GM23338 (cell line): ENCODE measurements around the gene ZDHHC20. TPM values are rescaled to one million over a fixed set of nuclear protein-coding genes. Genes with fewer than 3 reads are reported as not detected.

Source experiments
- ATAC-seq: fragments of 200-7000 bp; cut with Tn5 transposase; 3 replicates; pipeline ENCODE4 v1.9.1; 2020
- DNase-seq: peaks from one replicate; pipeline ENCODE4 v3.0.0-alpha.2; 2015; ENCODE audit warnings: low spot score
- H2AFZ ChIP-seq: fragments of 200-600 bp; sonication (generic); 2 replicates; pipeline ENCODE4 v1.8.0; 2016; ENCODE audit warnings: antibody characterized with exemption, mild to moderate bottlenecking, moderate library complexity
- H3F3A ChIP-seq: fragments of 200-600 bp; sonication (generic); replicated peaks from 2 replicates; pipeline ENCODE4 v1.8.0; 2017; ENCODE audit warnings: antibody characterized with exemption, mixed run types, low read depth
- H3K27ac ChIP-seq: fragments of 200-600 bp; sonication (generic); 2 replicates; pipeline ENCODE4 v1.6.1; 2016; ENCODE audit warnings: low read depth
- H3K27me3 ChIP-seq: fragments of 200-600 bp; sonication (generic); 2 replicates; pipeline ENCODE4 v1.8.0; 2016; ENCODE audit warnings: mild to moderate bottlenecking, mixed run types, moderate library complexity; ENCODE audit not compliant: insufficient read depth
- H3K36me3 ChIP-seq: fragments of 200-600 bp; sonication (generic); 2 replicates; pipeline ENCODE4 v1.8.0; 2016; ENCODE audit warnings: mild to moderate bottlenecking; ENCODE audit not compliant: insufficient read depth
- H3K4me1 ChIP-seq: fragments of 200-600 bp; sonication (generic); 2 replicates; pipeline ENCODE4 v1.8.0; 2016; ENCODE audit warnings: mild to moderate bottlenecking, moderate library complexity; ENCODE audit not compliant: insufficient read depth
- H3K4me2 ChIP-seq: fragments of 200-600 bp; sonication (generic); 2 replicates; pipeline ENCODE4 v1.7.1; 2017; ENCODE audit warnings: mixed run types
- H3K4me3 ChIP-seq: fragments of 200-600 bp; sonication (generic); 2 replicates; pipeline ENCODE4 v1.6.1; 2016; ENCODE audit warnings: mixed run types
- H3K79me2 ChIP-seq: fragments of 200-600 bp; sonication (generic); replicated peaks from 2 replicates; pipeline ENCODE4 v1.8.0; 2017; ENCODE audit warnings: mild to moderate bottlenecking; ENCODE audit not compliant: insufficient read depth
- H3K9me2 ChIP-seq: fragments of 200-600 bp; sonication (generic); 2 replicates; pipeline ENCODE4 v1.8.0; 2017; ENCODE audit not compliant: insufficient read depth
- H4K20me1 ChIP-seq: fragments of 200-600 bp; sonication (generic); replicated peaks from 2 replicates; pipeline ENCODE4 v1.8.0; 2017; ENCODE audit warnings: mild to moderate bottlenecking; ENCODE audit not compliant: insufficient read depth
- H3K27ac Mint-ChIP-seq: 2 replicates; pipeline ENCODE4 v1.8.0; 2020; ENCODE audit warnings: inconsistent platforms, mild to moderate bottlenecking, moderate library complexity, mixed read lengths
- H3K27me3 Mint-ChIP-seq: 3 replicates; pipeline ENCODE4 v1.8.0; 2022; ENCODE audit warnings: low read depth, mild to moderate bottlenecking, moderate library complexity, mixed read lengths, inconsistent platforms; ENCODE audit not compliant: insufficient read depth, poor library complexity
- H3K36me3 Mint-ChIP-seq: 3 replicates; pipeline ENCODE4 v1.8.0; 2021; ENCODE audit warnings: low read depth, mild to moderate bottlenecking, inconsistent platforms, moderate library complexity, mixed read lengths
- H3K4me1 Mint-ChIP-seq: 3 replicates; pipeline ENCODE4 v1.8.0; 2020; ENCODE audit warnings: mild to moderate bottlenecking, inconsistent platforms, mixed read lengths
- H3K4me3 Mint-ChIP-seq: 3 replicates; pipeline ENCODE4 v1.8.0; 2021; ENCODE audit warnings: moderate library complexity, mild to moderate bottlenecking, inconsistent platforms, mixed read lengths
- H3K9me3 Mint-ChIP-seq: 3 replicates; pipeline ENCODE4 v1.8.0; 2020; ENCODE audit warnings: moderate library complexity, mild to moderate bottlenecking, inconsistent platforms, mixed read lengths
- CREB1 ChIP-seq: fragments of 250-450 bp; sonication (Bioruptor Pico); IDR thresholded peaks from 2 replicates; pipeline ENCODE4 v1.5.0; 2020; ENCODE audit warnings: low read depth, mild to moderate bottlenecking, moderate library complexity
- EZH2 ChIP-seq: fragments of 200-600 bp; sonication (generic); IDR thresholded peaks from one replicate; pipeline ENCODE4 v1.8.0; 2017; ENCODE audit warnings: antibody characterized with exemption, mild to moderate bottlenecking, low read depth; ENCODE audit not compliant: unreplicated experiment
- EZH2phosphoT487 ChIP-seq: fragments of 200-600 bp; sonication (generic); IDR thresholded peaks from one replicate; pipeline ENCODE4 v1.8.1; 2018; ENCODE audit warnings: antibody characterized with exemption; ENCODE audit not compliant: unreplicated experiment
- JUNB ChIP-seq: IDR thresholded peaks from one replicate; pipeline ENCODE4 v1.6.1; 2016; ENCODE audit warnings: antibody characterized with exemption; ENCODE audit not compliant: unreplicated experiment
- NANOG ChIP-seq: IDR thresholded peaks from 2 replicates; pipeline ENCODE4 v1.6.1; 2016; ENCODE audit warnings: antibody characterized with exemption, borderline replicate concordance
- STAT1 ChIP-seq: IDR thresholded peaks from one replicate; pipeline ENCODE4 v1.6.1; 2016; ENCODE audit warnings: antibody characterized with exemption; ENCODE audit not compliant: unreplicated experiment
- ZNF331 ChIP-seq: fragments of 250-450 bp; sonication (Bioruptor Pico); IDR thresholded peaks from 2 replicates; pipeline ENCODE4 v1.5.0; 2020; ENCODE audit warnings: low read depth, mild to moderate bottlenecking, moderate library complexity
- polyA plus RNA-seq: library from polyadenylated mRNA; unstranded; fragments of >200 nt; fragmentation: Nextera tagmentation; extraction: Ambion mirVana; gene quantifications from 2 replicates; pipeline ENCODE4 v1.2.1, GENCODE V29; 2016
- total RNA-seq: library from RNA; depleted of rRNA; stranded (reverse); fragments of >200 nt; shearing (Covaris generic); gene quantifications from 2 replicates; pipeline ENCODE4 v1.2.3, GENCODE V29; 2014
- TF ChIP-seq, protein P1 (sequence below): fragments of 250-450 bp; sonication (Bioruptor Pico); IDR thresholded peaks from 2 replicates; pipeline ENCODE4 v1.5.0; 2020; ENCODE audit warnings: mild to moderate bottlenecking, moderate library complexity
- TF ChIP-seq, protein P2 (sequence below): IDR thresholded peaks from 2 replicates; pipeline ENCODE4 v1.6.1; 2016; ENCODE audit warnings: antibody characterized with exemption
- TF ChIP-seq, protein P3 (sequence below): IDR thresholded peaks from one replicate; pipeline ENCODE4 v1.6.1; 2018; ENCODE audit warnings: antibody characterized with exemption; ENCODE audit not compliant: unreplicated experiment
- TF ChIP-seq, protein P4 (sequence below), 2 experiments: fragments of 200-600 bp in 1 of 2; sonication (generic) in 1 of 2; conservative IDR thresholded peaks; 2 replicates each; pipeline versions ENCODE4 v1.5.1 to v1.6.1; 2016 to 2017; ENCODE audit warnings: antibody characterized with exemption in 2 of 2, low read depth in 2 of 2, mild to moderate bottlenecking in 2 of 2, moderate library complexity in 1 of 2

ZDHHC20 gene
- total and polyA plus RNA-seq, 2 experiments from 2014 or later: 37.7 to 119 TPM

DNA sequence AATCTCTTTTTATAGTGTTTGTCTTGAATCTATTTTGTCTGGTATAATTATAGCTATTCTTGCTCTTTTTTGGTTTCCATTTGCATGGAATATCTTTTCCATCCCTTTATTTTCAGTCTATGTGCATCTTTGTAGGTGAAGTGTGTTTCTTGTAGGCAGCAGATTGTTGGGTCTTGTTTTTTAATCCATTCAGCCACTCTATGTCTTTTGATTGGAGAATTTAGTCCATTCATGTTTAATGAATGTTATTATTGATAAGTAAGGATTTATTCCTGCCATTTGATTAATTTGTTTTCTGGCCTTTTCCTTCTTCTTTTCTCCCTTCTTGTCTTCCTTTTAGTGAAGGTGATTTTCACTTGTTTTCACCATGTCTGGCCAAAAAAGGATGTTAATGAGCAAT is 11.7 kb upstream of the ZDHHC20 start:
- no peak overlapping the region for H3K4me3 ChIP-seq
- peaks cover 12% of the 10 kb centered on the region for H3K4me1 ChIP-seq
- TF ChIP-seq, protein P1, sequence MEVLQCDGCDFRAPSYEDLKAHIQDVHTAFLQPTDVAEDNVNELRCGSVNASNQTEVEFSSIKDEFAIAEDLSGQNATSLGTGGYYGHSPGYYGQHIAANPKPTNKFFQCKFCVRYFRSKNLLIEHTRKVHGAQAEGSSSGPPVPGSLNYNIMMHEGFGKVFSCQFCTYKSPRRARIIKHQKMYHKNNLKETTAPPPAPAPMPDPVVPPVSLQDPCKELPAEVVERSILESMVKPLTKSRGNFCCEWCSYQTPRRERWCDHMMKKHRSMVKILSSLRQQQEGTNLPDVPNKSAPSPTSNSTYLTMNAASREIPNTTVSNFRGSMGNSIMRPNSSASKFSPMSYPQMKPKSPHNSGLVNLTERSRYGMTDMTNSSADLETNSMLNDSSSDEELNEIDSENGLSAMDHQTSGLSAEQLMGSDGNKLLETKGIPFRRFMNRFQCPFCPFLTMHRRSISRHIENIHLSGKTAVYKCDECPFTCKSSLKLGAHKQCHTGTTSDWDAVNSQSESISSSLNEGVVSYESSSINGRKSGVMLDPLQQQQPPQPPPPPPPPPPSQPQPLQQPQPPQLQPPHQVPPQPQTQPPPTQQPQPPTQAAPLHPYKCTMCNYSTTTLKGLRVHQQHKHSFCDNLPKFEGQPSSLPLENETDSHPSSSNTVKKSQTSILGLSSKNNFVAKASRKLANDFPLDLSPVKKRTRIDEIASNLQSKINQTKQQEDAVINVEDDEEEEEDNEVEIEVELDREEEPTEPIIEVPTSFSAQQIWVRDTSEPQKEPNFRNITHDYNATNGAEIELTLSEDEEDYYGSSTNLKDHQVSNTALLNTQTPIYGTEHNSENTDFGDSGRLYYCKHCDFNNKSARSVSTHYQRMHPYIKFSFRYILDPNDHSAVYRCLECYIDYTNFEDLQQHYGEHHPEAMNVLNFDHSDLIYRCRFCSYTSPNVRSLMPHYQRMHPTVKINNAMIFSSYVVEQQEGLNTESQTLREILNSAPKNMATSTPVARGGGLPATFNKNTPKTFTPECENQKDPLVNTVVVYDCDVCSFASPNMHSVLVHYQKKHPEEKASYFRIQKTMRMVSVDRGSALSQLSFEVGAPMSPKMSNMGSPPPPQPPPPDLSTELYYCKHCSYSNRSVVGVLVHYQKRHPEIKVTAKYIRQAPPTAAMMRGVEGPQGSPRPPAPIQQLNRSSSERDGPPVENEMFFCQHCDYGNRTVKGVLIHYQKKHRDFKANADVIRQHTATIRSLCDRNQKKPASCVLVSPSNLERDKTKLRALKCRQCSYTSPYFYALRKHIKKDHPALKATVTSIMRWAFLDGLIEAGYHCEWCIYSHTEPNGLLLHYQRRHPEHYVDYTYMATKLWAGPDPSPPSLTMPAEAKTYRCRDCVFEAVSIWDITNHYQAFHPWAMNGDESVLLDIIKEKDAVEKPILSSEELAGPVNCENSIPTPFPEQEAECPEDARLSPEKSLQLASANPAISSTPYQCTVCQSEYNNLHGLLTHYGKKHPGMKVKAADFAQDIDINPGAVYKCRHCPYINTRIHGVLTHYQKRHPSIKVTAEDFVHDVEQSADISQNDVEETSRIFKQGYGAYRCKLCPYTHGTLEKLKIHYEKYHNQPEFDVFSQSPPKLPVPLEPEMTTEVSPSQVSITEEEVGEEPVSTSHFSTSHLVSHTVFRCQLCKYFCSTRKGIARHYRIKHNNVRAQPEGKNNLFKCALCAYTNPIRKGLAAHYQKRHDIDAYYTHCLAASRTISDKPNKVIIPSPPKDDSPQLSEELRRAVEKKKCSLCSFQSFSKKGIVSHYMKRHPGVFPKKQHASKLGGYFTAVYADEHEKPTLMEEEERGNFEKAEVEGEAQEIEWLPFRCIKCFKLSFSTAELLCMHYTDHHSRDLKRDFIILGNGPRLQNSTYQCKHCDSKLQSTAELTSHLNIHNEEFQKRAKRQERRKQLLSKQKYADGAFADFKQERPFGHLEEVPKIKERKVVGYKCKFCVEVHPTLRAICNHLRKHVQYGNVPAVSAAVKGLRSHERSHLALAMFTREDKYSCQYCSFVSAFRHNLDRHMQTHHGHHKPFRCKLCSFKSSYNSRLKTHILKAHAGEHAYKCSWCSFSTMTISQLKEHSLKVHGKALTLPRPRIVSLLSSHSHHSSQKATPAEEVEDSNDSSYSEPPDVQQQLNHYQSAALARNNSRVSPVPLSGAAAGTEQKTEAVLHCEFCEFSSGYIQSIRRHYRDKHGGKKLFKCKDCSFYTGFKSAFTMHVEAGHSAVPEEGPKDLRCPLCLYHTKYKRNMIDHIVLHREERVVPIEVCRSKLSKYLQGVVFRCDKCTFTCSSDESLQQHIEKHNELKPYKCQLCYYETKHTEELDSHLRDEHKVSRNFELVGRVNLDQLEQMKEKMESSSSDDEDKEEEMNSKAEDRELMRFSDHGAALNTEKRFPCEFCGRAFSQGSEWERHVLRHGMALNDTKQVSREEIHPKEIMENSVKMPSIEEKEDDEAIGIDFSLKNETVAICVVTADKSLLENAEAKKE (CRISPR knock-in tag): no peak
- TF ChIP-seq EZH2 (no peak), CREB1 (CRISPR knock-in tag) (no peak), JUNB (no peak), ZNF331 (CRISPR knock-in tag) (no peak), EZH2phosphoT487 (no peak), STAT1 (no peak), NANOG (no peak)
- TF ChIP-seq, protein P2, sequence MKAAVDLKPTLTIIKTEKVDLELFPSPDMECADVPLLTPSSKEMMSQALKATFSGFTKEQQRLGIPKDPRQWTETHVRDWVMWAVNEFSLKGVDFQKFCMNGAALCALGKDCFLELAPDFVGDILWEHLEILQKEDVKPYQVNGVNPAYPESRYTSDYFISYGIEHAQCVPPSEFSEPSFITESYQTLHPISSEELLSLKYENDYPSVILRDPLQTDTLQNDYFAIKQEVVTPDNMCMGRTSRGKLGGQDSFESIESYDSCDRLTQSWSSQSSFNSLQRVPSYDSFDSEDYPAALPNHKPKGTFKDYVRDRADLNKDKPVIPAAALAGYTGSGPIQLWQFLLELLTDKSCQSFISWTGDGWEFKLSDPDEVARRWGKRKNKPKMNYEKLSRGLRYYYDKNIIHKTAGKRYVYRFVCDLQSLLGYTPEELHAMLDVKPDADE: no peak
- TF ChIP-seq, protein P3, sequence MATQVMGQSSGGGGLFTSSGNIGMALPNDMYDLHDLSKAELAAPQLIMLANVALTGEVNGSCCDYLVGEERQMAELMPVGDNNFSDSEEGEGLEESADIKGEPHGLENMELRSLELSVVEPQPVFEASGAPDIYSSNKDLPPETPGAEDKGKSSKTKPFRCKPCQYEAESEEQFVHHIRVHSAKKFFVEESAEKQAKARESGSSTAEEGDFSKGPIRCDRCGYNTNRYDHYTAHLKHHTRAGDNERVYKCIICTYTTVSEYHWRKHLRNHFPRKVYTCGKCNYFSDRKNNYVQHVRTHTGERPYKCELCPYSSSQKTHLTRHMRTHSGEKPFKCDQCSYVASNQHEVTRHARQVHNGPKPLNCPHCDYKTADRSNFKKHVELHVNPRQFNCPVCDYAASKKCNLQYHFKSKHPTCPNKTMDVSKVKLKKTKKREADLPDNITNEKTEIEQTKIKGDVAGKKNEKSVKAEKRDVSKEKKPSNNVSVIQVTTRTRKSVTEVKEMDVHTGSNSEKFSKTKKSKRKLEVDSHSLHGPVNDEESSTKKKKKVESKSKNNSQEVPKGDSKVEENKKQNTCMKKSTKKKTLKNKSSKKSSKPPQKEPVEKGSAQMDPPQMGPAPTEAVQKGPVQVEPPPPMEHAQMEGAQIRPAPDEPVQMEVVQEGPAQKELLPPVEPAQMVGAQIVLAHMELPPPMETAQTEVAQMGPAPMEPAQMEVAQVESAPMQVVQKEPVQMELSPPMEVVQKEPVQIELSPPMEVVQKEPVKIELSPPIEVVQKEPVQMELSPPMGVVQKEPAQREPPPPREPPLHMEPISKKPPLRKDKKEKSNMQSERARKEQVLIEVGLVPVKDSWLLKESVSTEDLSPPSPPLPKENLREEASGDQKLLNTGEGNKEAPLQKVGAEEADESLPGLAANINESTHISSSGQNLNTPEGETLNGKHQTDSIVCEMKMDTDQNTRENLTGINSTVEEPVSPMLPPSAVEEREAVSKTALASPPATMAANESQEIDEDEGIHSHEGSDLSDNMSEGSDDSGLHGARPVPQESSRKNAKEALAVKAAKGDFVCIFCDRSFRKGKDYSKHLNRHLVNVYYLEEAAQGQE: no peak
- TF ChIP-seq, protein P4, sequence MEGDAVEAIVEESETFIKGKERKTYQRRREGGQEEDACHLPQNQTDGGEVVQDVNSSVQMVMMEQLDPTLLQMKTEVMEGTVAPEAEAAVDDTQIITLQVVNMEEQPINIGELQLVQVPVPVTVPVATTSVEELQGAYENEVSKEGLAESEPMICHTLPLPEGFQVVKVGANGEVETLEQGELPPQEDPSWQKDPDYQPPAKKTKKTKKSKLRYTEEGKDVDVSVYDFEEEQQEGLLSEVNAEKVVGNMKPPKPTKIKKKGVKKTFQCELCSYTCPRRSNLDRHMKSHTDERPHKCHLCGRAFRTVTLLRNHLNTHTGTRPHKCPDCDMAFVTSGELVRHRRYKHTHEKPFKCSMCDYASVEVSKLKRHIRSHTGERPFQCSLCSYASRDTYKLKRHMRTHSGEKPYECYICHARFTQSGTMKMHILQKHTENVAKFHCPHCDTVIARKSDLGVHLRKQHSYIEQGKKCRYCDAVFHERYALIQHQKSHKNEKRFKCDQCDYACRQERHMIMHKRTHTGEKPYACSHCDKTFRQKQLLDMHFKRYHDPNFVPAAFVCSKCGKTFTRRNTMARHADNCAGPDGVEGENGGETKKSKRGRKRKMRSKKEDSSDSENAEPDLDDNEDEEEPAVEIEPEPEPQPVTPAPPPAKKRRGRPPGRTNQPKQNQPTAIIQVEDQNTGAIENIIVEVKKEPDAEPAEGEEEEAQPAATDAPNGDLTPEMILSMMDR (conservative IDR thresholded peaks at IDR 0.05; ENCODE audit: low read depth in 2 of 2): no peak
- H3K4me2 ChIP-seq: no peak overlapping the region
- peaks cover 2% of the 10 kb centered on the region; the same call in 1 of the 2 replicates for H3F3A ChIP-seq
- H3K27me3 Mint-ChIP-seq: no peaks in the 10 kb centered on the region
- H2AFZ ChIP-seq: no peak overlapping the region
- no peak overlapping the region for H3K27ac ChIP-seq
- no peaks in the 10 kb centered on the region; the same call in 1 of the 2 replicates for H3K36me3 ChIP-seq
- no peaks in the 10 kb centered on the region for H3K36me3 Mint-ChIP-seq
- H3K27me3 ChIP-seq: no peaks in the 10 kb centered on the region
- no peak for DNase-seq
- peaks cover 11% of the 10 kb centered on the region for H3K4me1 Mint-ChIP-seq
- no peaks in the 10 kb centered on the region for H3K79me2 ChIP-seq
- H3K9me3 Mint-ChIP-seq: peaks cover 3% of the 10 kb centered on the region; the same call in 2 of the 3 replicates
- H3K9me2 ChIP-seq: no peaks in the 10 kb centered on the region
- H4K20me1 ChIP-seq: no peaks in the 10 kb centered on the region
- ATAC-seq: no peak
- no peak overlapping the region for H3K27ac Mint-ChIP-seq
- no peak overlapping the region for H3K4me3 Mint-ChIP-seq
